ENCODE measurements around the gene EDN2.

Gene EDN2

GRCh38 chr1:41433501-41433900 lies 51.0 kb downstream of the EDN2 start:
- H3K9me3 ChIP-seq (ENCODE audit: control insufficient read depth, insufficient read depth, low read depth, low read length): no peaks in the 10 kb centered on the region
- no peaks in the 10 kb centered on the region for H3K36me3 ChIP-seq (ENCODE audit: control insufficient read depth in 2 of 2, insufficient read depth in 1 of 2, low read length in 2 of 2)
- H3K4me3 ChIP-seq (ENCODE audit: low read depth, low read length): no peak overlapping the region
- CTCF ChIA-PET: interaction anchor here (0.6 to 8.1 kb wide), 30 partner anchors 11 to 202 kb away, joined by 3 to 73 read pairs (median 5); partner anchors contain the start of gene FOXO6
- H3K4me1 ChIP-seq (ENCODE audit: control insufficient read depth, insufficient read depth, low read length): no peaks in the 10 kb centered on the region
- TF ChIP-seq ZNF449 (tag by site-specific recombination; IDR thresholded peaks at IDR 0.05) (no peak), SP7 (tag by site-specific recombination; IDR thresholded peaks at IDR 0.05) (no peak), INSM2 (tag by site-specific recombination; IDR thresholded peaks at IDR 0.05) (no peak), KLF16 (tag by site-specific recombination; IDR thresholded peaks at IDR 0.05) (no peak), OSR2 (tag by site-specific recombination; IDR thresholded peaks at IDR 0.05) (no peak), FEZF1 (tag by site-specific recombination; IDR thresholded peaks at IDR 0.05) (no peak), ZNF624 (tag by site-specific recombination; IDR thresholded peaks at IDR 0.05) (no peak), ZNF148 (tag by site-specific recombination; IDR thresholded peaks at IDR 0.05; ENCODE audit: borderline replicate concordance) (no peak), ZNF18 (tag by site-specific recombination; IDR thresholded peaks at IDR 0.05) (no peak), ZNF157 (tag by site-specific recombination; IDR thresholded peaks at IDR 0.05) (no peak), ZNF514 (tag by site-specific recombination; IDR thresholded peaks at IDR 0.05) (no peak), ZNF513 (tag by site-specific recombination; IDR thresholded peaks at IDR 0.05) (no peak), ZNF768 (tag by site-specific recombination; IDR thresholded peaks at IDR 0.05) (no peak), ZNF639 (tag by site-specific recombination; IDR thresholded peaks at IDR 0.05) (no peak), ZNF621 (tag by site-specific recombination; IDR thresholded peaks at IDR 0.05) (no peak), ZNF391 (tag by site-specific recombination; IDR thresholded peaks at IDR 0.05; ENCODE audit: borderline replicate concordance, low read depth) (no peak), ATF2 (tag by site-specific recombination; IDR thresholded peaks at IDR 0.05; ENCODE audit: low read depth) (no peak)
- H3K27ac ChIP-seq (ENCODE audit: extremely low read depth, low read depth, low read length): no peak overlapping the region
- POLR2A ChIA-PET: interaction anchor here (1.2 to 1.4 kb wide), 2 partner anchors 11 to 16 kb away, joined by 3 to 6 read pairs; no protein-coding TSS in a partner anchor

Data from HEK293 (cell line).